Esophagus muscularis mucosa (tissue), 4 donors: ENCODE measurements around the gene IGSF6. TPM values are rescaled to one million over a fixed set of nuclear protein-coding genes. Genes with fewer than 3 reads are reported as not detected.
"Not testable (repeated sequence)": the region's sequence is repeated elsewhere in the genome, so short reads cannot be mapped to it uniquely, and the experiment has no call there.

Experiments used
- DNase-seq: peaks from one replicate; pipeline ENCODE4 v3.0.0-alpha.2; 2017; ENCODE audit errors: extremely low spot score
- H3K27ac ChIP-seq, 4 donors: fragments of 200-600 bp; sonication (generic); replicated peaks in 1 of 4; 1 replicate in 3 of 4; 2 replicates in 1 of 4; pipeline ENCODE4 v1.5.1; 2016 to 2019; ENCODE audit warnings: mild to moderate bottlenecking in 1 of 4
- H3K27me3 ChIP-seq, 4 donors: fragments of 200-600 bp; sonication (generic); one replicate each; pipeline versions ENCODE4 v1.5.1 to v1.6.0; 2016 to 2019
- H3K36me3 ChIP-seq, 4 donors: fragments of 200-600 bp; sonication (generic); one replicate each; pipeline ENCODE4 v1.5.1; 2016 to 2019
- H3K4me1 ChIP-seq, 4 donors: fragments of 200-600 bp; sonication (generic); one replicate each; pipeline ENCODE4 v1.5.1; 2016 to 2019
- H3K4me3 ChIP-seq, 4 donors: fragments of 200-600 bp; sonication (generic); 1 replicate in 2 of 4; 2 replicates in 2 of 4; pipeline ENCODE4 v1.5.1; 2016 to 2019; ENCODE audit warnings: mild to moderate bottlenecking in 4 of 4, moderate library complexity in 1 of 4
- H3K9me3 ChIP-seq, 4 donors: fragments of 200-600 bp; sonication (generic); 1 replicate in 3 of 4; 2 replicates in 1 of 4; pipeline ENCODE4 v1.5.1; 2016 to 2019
- EP300 ChIP-seq: sonication (generic); formaldehyde crosslinking; IDR thresholded peaks from one replicate; pipeline ENCODE4 v1.6.1; 2017; ENCODE audit warnings: antibody characterized with exemption
- POLR2A ChIP-seq: fragments of 450-650 bp; IDR thresholded peaks from one replicate; pipeline ENCODE4 v1.6.1; 2017; ENCODE audit warnings: antibody characterized with exemption, moderate library complexity, mild to moderate bottlenecking, low read depth
- POLR2AphosphoS5 ChIP-seq, 2 donors: sonication (generic); formaldehyde crosslinking; IDR thresholded peaks; one replicate each; pipeline ENCODE4 v1.6.1; 2017; ENCODE audit warnings: antibody characterized with exemption in 2 of 2
- WGBS: methylation state at CpG from one replicate; pipeline ENCODE4 v1.1.5; 2018; 5-methylcytosine and 5-hydroxymethylcytosine counted together
- intact Hi-C: fragments of 100-400 bp; cut with DNase I; formaldehyde crosslinking; loops from one replicate; pipeline ENCODE4 v1.15.1; 2023
- total RNA-seq, 4 donors: library from RNA; depleted of rRNA; stranded (reverse); fragments of >200 nt; gene quantifications; one replicate each; pipeline versions ENCODE4 v1.1.0 to v1.2.1, GENCODE V29; 2016
- TF ChIP-seq, protein P1 (sequence below), 3 experiments: fragments of 200-600 bp in 2 of 3; fragments of 450-650 bp in 1 of 3; sonication (generic) in 2 of 3; IDR thresholded peaks; one replicate each; pipeline ENCODE4 v1.5.1; 2017 to 2019; ENCODE audit warnings: antibody characterized with exemption in 3 of 3, mild to moderate bottlenecking in 2 of 3, moderate library complexity in 1 of 3

The IGSF6 gene
- total RNA-seq, 4 donors from 2014 or later: 0.69 to 4.5 (median 1.3) TPM

DNA sequence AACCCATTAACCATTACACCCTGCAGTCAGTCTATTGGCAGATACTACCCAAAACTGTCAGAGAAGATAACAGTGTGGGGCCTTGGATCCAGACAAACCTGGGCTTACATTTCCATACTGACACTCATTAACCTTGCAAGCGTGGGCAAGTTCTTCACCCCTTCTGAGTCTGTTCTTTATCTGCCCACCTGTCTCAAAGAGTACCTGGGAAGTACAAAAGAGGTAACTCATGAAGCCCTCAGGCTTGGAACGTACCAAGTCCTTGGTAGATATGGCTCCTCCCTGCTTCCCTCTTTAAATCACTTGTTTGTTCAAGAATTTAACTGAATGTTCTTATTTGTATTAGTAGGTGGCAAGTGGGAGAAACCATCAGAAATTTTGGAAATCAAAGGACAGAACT lies 2.5 kb upstream of the IGSF6 start:
- Histone ChIP-seq H3K4me3 (no peak overlapping the region), H3K27me3 (no peaks in the 10 kb centered on the region), H3K36me3 (peaks cover 0 to 17% (median 10%) of the 10 kb centered on the region in 4 donors), H3K27ac (no peak overlapping the region), H3K4me1 (peaks cover 0 to 18% (median 8%) of the 10 kb centered on the region in 4 donors), H3K9me3 (no peaks in the 10 kb centered on the region)
- WGBS: 74% methylated on average over 2 of the region's 2 CpGs
- intact Hi-C loops: no loop called here
- DNase-seq: no peak
- TF ChIP-seq, protein P1, sequence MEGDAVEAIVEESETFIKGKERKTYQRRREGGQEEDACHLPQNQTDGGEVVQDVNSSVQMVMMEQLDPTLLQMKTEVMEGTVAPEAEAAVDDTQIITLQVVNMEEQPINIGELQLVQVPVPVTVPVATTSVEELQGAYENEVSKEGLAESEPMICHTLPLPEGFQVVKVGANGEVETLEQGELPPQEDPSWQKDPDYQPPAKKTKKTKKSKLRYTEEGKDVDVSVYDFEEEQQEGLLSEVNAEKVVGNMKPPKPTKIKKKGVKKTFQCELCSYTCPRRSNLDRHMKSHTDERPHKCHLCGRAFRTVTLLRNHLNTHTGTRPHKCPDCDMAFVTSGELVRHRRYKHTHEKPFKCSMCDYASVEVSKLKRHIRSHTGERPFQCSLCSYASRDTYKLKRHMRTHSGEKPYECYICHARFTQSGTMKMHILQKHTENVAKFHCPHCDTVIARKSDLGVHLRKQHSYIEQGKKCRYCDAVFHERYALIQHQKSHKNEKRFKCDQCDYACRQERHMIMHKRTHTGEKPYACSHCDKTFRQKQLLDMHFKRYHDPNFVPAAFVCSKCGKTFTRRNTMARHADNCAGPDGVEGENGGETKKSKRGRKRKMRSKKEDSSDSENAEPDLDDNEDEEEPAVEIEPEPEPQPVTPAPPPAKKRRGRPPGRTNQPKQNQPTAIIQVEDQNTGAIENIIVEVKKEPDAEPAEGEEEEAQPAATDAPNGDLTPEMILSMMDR (IDR thresholded peaks at IDR 0.05): no peak
- TF ChIP-seq POLR2AphosphoS5 (IDR thresholded peaks at IDR 0.05) (no peak), EP300 (no peak), POLR2A (no peak)

DNA sequence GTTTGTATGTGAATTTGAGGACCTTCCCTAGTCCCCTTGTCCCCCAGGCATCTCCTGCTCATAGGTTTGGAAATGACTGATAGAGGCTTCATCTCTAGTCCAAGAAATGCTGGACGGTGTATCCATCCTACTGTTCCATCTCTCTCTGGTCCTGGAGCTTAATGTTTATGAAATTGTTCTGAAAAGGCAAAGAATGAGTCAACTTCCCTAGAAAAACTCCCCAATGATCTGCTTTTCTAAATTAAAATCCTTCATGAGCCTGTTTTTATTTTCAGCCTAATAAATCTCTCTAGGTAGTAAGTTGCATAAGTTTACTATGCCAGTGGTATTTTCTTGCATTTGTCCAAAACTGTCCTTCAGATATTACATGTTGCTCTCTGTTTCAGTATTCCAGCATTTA lies 2.1 kb upstream of the IGSF6 start:
- H3K27ac ChIP-seq: no peak overlapping the region
- H3K36me3 ChIP-seq: peaks cover 0 to 17% (median 10%) of the 10 kb centered on the region in 4 donors
- intact Hi-C loops: no loop called here
- 92% methylated on average over 1 of the region's 1 CpG for WGBS
- H3K27me3 ChIP-seq: no peaks in the 10 kb centered on the region
- TF ChIP-seq, protein P1 (IDR thresholded peaks at IDR 0.05): no peak
- no peak for TF ChIP-seq POLR2AphosphoS5 (IDR thresholded peaks at IDR 0.05)
- TF ChIP-seq POLR2A: no peak
- TF ChIP-seq EP300: no peak
- no peak overlapping the region for H3K4me3 ChIP-seq
- peaks cover 0 to 18% (median 8%) of the 10 kb centered on the region in 4 donors for H3K4me1 ChIP-seq
- no peak for DNase-seq
- H3K9me3 ChIP-seq: no peaks in the 10 kb centered on the region

DNA sequence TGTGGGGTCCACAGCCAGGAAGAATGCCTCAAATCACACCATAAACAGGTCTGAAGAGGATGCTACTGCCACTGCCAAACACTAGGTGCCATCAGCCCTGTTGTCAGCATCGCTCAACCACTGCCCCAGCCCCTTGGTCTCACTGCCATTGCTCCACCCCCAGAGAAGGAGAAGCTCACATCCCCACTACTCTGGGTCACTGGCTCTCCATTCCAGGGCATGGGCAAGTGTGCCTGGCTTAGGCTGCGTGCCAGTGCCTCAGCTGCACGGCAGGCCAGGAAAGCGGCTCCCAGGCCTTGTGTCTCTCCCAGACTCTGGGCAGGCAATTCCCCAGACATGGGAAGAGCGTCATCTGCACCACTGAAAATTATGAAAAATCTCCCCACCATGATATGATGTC lies 1.2 kb upstream of the IGSF6 start:
- TF ChIP-seq POLR2AphosphoS5 (IDR thresholded peaks at IDR 0.05) (no peak), POLR2A (no peak), EP300 (no peak)
- TF ChIP-seq, protein P1 (IDR thresholded peaks at IDR 0.05): no peak
- Histone ChIP-seq H3K9me3 (no peaks in the 10 kb centered on the region), H3K36me3 (peaks cover 0 to 17% (median 10%) of the 10 kb centered on the region in 4 donors), H3K4me1 (peaks cover 0 to 18% (median 8%) of the 10 kb centered on the region in 4 donors), H3K27me3 (no peaks in the 10 kb centered on the region), H3K4me3 (no peak overlapping the region), H3K27ac (no peak overlapping the region)
- DNase-seq: no peak
- intact Hi-C loops: no loop called here
- 74% methylated on average over 5 of the region's 5 CpGs for WGBS

DNA sequence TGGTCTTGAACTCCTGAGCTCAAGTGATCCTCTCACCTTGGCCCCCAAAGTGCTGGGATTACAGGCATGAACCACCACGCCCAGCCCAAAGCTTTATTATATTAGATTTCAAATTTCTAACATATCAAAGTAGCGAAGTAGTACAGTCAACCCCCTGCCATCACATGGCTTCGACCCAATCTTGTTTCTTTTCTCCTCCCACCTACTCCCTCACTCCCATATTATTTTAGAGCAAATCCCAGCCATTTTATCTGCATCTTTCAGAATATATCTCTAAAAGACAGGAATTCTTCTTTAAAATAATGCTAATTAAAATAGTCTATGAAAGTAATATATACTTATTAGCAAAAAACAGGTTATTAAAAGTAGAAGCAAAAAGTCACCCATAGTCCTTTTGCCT lies 893 bp downstream of the IGSF6 start:
- peaks cover 0 to 15% (median 10%) of the 10 kb centered on the region in 4 donors for H3K36me3 ChIP-seq
- intact Hi-C loops: no loop called here
- no peak for DNase-seq
- H3K27ac ChIP-seq: no peak overlapping the region
- H3K4me3 ChIP-seq: peak overlapping the region in 1 of 4 donors; percentile 14
- H3K27me3 ChIP-seq: no peaks in the 10 kb centered on the region
- WGBS: 83% methylated on average over 3 of the region's 3 CpGs
- TF ChIP-seq POLR2A: no peak
- TF ChIP-seq EP300: no peak
- TF ChIP-seq, protein P1 (IDR thresholded peaks at IDR 0.05): no peak
- H3K4me1 ChIP-seq: peaks cover 3 to 12% (median 6%) of the 10 kb centered on the region in 4 donors
- H3K9me3 ChIP-seq: no peaks in the 10 kb centered on the region

DNA sequence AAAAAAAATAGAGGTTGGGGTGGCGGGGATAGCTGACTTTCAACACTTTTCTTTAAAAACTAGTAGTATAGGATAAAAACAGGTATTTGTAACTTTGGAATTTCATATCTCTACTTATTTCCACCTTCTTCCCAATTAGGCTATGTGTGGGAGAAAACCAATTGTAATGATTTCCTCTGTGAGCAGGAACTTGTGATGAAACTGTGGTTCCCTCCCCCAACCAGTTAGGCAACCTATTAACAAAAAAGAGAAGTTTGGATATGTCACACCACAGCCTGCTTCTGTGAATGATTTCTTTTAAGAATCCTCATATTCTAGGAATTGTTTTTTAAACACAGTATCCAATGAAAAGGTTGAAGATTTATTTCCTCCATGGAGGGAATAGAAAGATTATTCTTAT lies 1.9 kb downstream of the IGSF6 start:
- intact Hi-C loops: no loop called here
- Histone ChIP-seq H3K9me3 (no peaks in the 10 kb centered on the region), H3K4me1 (peaks cover 8 to 22% (median 15%) of the 10 kb centered on the region in 4 donors), H3K27ac (peak overlapping the region in 1 of 4 donors; percentile 10), H3K36me3 (peaks cover 0 to 8% (median 6%) of the 10 kb centered on the region in 4 donors), H3K4me3 (no peak overlapping the region), H3K27me3 (no peaks in the 10 kb centered on the region)
- TF ChIP-seq POLR2AphosphoS5 (IDR thresholded peaks at IDR 0.05) (no peak), POLR2A (no peak), EP300 (no peak)
- TF ChIP-seq, protein P1 (IDR thresholded peaks at IDR 0.05): no peak
- WGBS: 88% methylated on average over 1 of the region's 1 CpG
- DNase-seq: no peak

DNA sequence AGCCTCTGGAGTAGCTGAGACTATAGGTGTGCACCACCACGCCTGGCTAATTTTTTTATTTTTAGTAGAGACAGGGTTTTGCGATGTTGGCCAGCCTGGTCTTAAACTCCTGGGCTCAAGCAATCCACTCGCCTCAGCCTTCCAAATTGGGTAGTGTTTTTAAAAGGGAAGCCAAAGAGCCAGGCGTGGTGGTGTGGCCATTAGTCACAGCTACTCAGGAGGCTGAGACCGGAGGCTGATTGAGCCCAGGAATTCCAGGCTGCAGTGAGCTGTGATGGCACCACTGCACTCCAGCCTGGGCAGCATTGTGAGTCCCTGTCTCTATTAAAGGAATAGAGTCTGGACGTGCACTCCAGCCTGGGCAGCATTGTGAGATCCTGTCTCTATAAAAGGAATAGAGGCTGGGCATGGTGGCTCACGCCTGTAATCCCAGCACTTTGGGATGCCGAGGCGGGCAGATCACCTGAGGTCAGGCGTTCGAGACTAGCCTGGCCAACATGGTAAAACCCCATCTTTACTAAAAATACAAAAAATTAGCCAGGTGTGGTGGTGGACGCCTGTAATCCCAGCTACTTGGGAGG lies 2.5 kb downstream of the IGSF6 start:
- H3K27ac ChIP-seq, H3K27me3 ChIP-seq, H3K9me3 ChIP-seq, H3K36me3 ChIP-seq, DNase-seq, intact Hi-C loops, H3K4me3 ChIP-seq: not testable (repeated sequence)
- WGBS: 93% methylated on average over 11 of the region's 12 CpGs
- H3K4me1 ChIP-seq: peaks cover 12 to 28% (median 20%) of the 10 kb centered on the region in 4 donors
